Gastrocnemius medialis (tissue), 4 donors: Measurements from ENCODE around the gene ATRIP. TPM values are rescaled to one million over a fixed set of nuclear protein-coding genes. Genes with fewer than 3 reads are reported as not detected.
A peak's percentile ranks its signal among the peaks of the same experiment; 100 is the strongest.

Experiments
- ATAC-seq, 2 donors: fragments of 150-250 bp; one replicate each; pipeline ENCODE4 v1.9.1; 2016
- DNase-seq, 2 donors: peaks; one replicate each; pipeline ENCODE4 v3.0.0-alpha.2; 2019
- H3K27ac ChIP-seq, 4 donors: fragments of 200-600 bp; sonication (generic); 1 replicate in 1 of 4; 2 replicates in 3 of 4; pipeline ENCODE4 v1.5.1; 2016 to 2018; ENCODE audit warnings: mild to moderate bottlenecking in 2 of 4, moderate library complexity in 1 of 4
- H3K27me3 ChIP-seq, 3 donors: fragments of 200-600 bp; sonication (generic) in 2 of 3; 1 replicate in 1 of 3; 2 replicates in 2 of 3; pipeline versions ENCODE4 v1.5.1 to v1.6.0; 2016 to 2019; ENCODE audit warnings: mild to moderate bottlenecking in 1 of 3, moderate library complexity in 1 of 3
- H3K36me3 ChIP-seq, 2 donors: fragments of 200-600 bp; sonication (generic) in 1 of 2; one replicate each; pipeline ENCODE4 v1.5.1; 2017 to 2018
- H3K4me1 ChIP-seq, 2 donors: fragments of 200-600 bp; sonication (generic) in 1 of 2; one replicate each; pipeline ENCODE4 v1.5.1; 2016 to 2017; ENCODE audit warnings: mild to moderate bottlenecking in 2 of 2
- H3K4me3 ChIP-seq, 4 donors: fragments of 200-600 bp; sonication (generic) in 3 of 4; 1 replicate in 1 of 4; 2 replicates in 3 of 4; pipeline ENCODE4 v1.5.1; 2016 to 2019; ENCODE audit warnings: mild to moderate bottlenecking in 2 of 4
- H3K9me3 ChIP-seq, 3 donors: fragments of 200-600 bp; sonication (generic) in 2 of 3; 1 replicate in 1 of 3; 2 replicates in 2 of 3; pipeline ENCODE4 v1.5.1; 2016 to 2019
- CTCF ChIP-seq, 5 experiments: fragments of 450-650 bp in 3 of 5; fragments of 200-600 bp in 2 of 5; sonication (generic) in 2 of 5; IDR thresholded peaks in 4 of 5; conservative IDR thresholded peaks in 1 of 5; 1 replicate in 4 of 5; 2 replicates in 1 of 5; pipeline ENCODE4 v1.5.1; 2016 to 2019; ENCODE audit warnings: antibody characterized with exemption in 5 of 5, mild to moderate bottlenecking in 3 of 5, moderate library complexity in 3 of 5
- POLR2A ChIP-seq, 2 donors: fragments of 450-650 bp; IDR thresholded peaks; one replicate each; pipeline ENCODE4 v1.6.1; 2017; ENCODE audit warnings: antibody characterized with exemption in 2 of 2, mild to moderate bottlenecking in 2 of 2, moderate library complexity in 2 of 2
- in situ Hi-C, 4 donors: fragments of 200-750 bp; cut with MboI; loops; one replicate each; pipeline versions ENCODE4 v1.15.0 to v1.8.0; 2017; ENCODE audit warnings: low sequenced_read_pairs in 4 of 4
- intact Hi-C: fragments of 100-400 bp; cut with DNase I; formaldehyde crosslinking; loops from one replicate; pipeline ENCODE4 v1.15.1; 2023; ENCODE audit warnings: low total_unique reads
- total RNA-seq, 4 donors: library from RNA; depleted of rRNA; stranded (reverse); fragments of >200 nt; gene quantifications; one replicate each; pipeline versions ENCODE4 v1.1.0 to v1.2.3, GENCODE V29; 2016

Gene ATRIP
- total RNA-seq, 4 donors from 2014 or later = 4.8 to 7.2 (median 7.0) TPM

DNA sequence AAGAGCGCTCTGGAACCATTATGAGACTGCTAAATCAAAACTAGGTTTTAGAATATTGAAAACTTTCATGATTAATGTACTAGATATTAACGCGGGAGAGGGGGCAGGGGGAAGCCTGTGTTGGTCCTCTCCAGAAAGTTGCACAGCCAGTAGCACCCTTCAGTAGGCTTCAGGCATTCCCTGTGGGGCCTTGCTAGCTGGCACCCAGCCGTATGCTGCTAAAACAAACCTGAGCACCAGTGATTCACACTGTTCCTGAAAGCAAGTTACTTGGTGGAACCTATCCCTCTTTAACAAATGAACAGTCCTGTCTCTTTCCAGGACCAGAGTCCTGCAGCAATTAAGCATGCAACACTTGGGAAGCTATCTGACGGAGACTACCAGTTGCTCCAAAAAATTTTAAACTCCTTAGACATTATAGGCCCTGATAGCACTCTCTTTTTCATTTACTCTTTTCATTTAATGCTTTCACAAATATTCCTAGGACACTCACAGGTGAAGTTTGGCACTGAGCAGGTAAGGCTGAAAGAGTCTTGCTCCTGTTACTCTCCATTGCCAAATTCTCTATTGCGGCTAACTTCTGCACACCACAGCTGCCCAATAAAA lies 1.2 kb upstream of the ATRIP start:
- ATAC-seq (no peak), DNase-seq (no peak)
- Histone ChIP-seq H3K4me1 (peaks cover 36% of the 10 kb centered on the region in 2 donors), H3K36me3 (peaks cover 0 to 26% of the 10 kb centered on the region in 2 donors), H3K27me3 (no peaks in the 10 kb centered on the region), H3K4me3 (peak overlapping the region in 2 of 4 donors; percentile 69), H3K27ac (peak overlapping the region in 2 of 4 donors; percentile 77 to 86), H3K9me3 (no peaks in the 10 kb centered on the region)
- intact Hi-C loops = loop anchor here (10.0 kb wide), 1 partner anchor 1281 kb away; the partner anchor contains the start of gene SETD2
- in situ Hi-C loops = no loop called here
- TF ChIP-seq POLR2A (IDR thresholded peaks at IDR 0.05) (no peak), CTCF (IDR thresholded peaks at IDR 0.05 in 4 of 5, conservative IDR thresholded peaks at IDR 0.05 in 1 of 5) (no peak)

GRCh38 chr3:48446043-48446424 lies 503 bp upstream of the ATRIP start:
- Histone ChIP-seq H3K4me3 (peak overlapping the region; percentile 69 to 95 (median 76)), H3K36me3 (peaks cover 0 to 26% of the 10 kb centered on the region in 2 donors), H3K4me1 (peaks cover 32 to 34% of the 10 kb centered on the region in 2 donors), H3K27ac (peak overlapping the region; percentile 77 to 95 (median 89)), H3K27me3 (no peaks in the 10 kb centered on the region), H3K9me3 (no peaks in the 10 kb centered on the region)
- TF ChIP-seq POLR2A (IDR thresholded peaks at IDR 0.05) (no peak), CTCF (IDR thresholded peaks at IDR 0.05 in 4 of 5, conservative IDR thresholded peaks at IDR 0.05 in 1 of 5) (no peak)
- DNase-seq = no peak
- intact Hi-C loops (loop anchor here (10.0 kb wide), 1 partner anchor 1281 kb away; the partner anchor contains the start of gene SETD2), in situ Hi-C loops (no loop called here)
- ATAC-seq = no peak

- intact Hi-C loops = no loop called here
- Histone ChIP-seq H3K27me3 (no peaks in the 10 kb centered on the region), H3K36me3 (peaks cover 0 to 46% of the 10 kb centered on the region in 2 donors), H3K27ac (no peak overlapping the region), H3K9me3 (no peaks in the 10 kb centered on the region), H3K4me1 (peaks cover 13 to 14% of the 10 kb centered on the region in 2 donors), H3K4me3 (no peak overlapping the region)
- in situ Hi-C loops = no loop called here
- DNase-seq = no peak
- no peak for TF ChIP-seq POLR2A (IDR thresholded peaks at IDR 0.05)
- TF ChIP-seq CTCF (IDR thresholded peaks at IDR 0.05 in 4 of 5, conservative IDR thresholded peaks at IDR 0.05 in 1 of 5) = no peak
- ATAC-seq = no peak
These were observed 4.7 kb downstream of the ATRIP start for GRCh38 chr3:48451270-48451669.

DNA sequence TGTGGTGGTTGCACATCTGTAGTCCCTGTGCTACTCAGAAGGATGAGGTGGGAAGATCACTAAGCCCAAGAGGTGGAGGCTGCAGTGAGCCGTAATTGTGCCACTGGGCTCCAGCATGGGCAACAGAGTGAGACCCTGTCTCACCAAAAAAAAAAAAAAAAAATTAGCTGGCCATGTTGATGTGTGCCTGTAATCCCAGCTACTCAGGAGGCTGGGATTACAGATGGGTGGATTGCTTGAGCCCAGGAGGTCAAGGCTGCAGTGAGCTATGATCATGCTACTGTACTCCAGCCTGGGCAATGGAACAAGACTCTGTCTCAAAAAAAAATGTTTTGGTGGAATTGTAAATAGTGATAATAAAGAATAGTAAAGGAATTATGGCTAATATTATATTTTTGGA lies 9.9 kb downstream of the ATRIP start:
- no peak overlapping the region for H3K27ac ChIP-seq
- intact Hi-C loops = no loop called here
- DNase-seq = no peak
- H3K4me3 ChIP-seq = no peak overlapping the region
- no peak for ATAC-seq
- no peak for TF ChIP-seq POLR2A (IDR thresholded peaks at IDR 0.05)
- no peak for TF ChIP-seq CTCF (IDR thresholded peaks at IDR 0.05 in 4 of 5, conservative IDR thresholded peaks at IDR 0.05 in 1 of 5)
- H3K36me3 ChIP-seq = peaks cover 0 to 93% of the 10 kb centered on the region in 2 donors
- no peaks in the 10 kb centered on the region for H3K4me1 ChIP-seq
- H3K9me3 ChIP-seq = no peaks in the 10 kb centered on the region
- no peaks in the 10 kb centered on the region for H3K27me3 ChIP-seq
- in situ Hi-C loops = loop anchor here in 1 of 4 donors (5.0 kb wide), 1 partner anchor 91 kb away; no protein-coding TSS in a partner anchor
